Left ventricle myocardium superior (tissue), 1 donor: Measurements from ENCODE around the gene TAS1R3. TPM values are rescaled to one million over a fixed set of nuclear protein-coding genes. Genes with fewer than 3 reads are reported as not detected.
"Not testable (repeated sequence)": the region's sequence is repeated elsewhere in the genome, so short reads cannot be mapped to it uniquely, and the experiment has no call there.

Source experiments
- ATAC-seq: fragments of 200-7000 bp; cut with Tn5 transposase; one replicate; pipeline ENCODE4 v1.9.1; 2020; ENCODE audit warnings: mild to moderate bottlenecking, moderate library complexity
- DNase-seq: peaks from one replicate; pipeline ENCODE4 v3.0.0-alpha.2; 2020
- intact Hi-C: fragments of 100-400 bp; cut with micrococcal nuclease; formaldehyde crosslinking; loops from one replicate; pipeline ENCODE4 v1.11.0; 2022
- total RNA-seq: library from RNA; stranded (reverse); fragmentation: NEBNext Ultra II Directional; extraction: Animal tissue kit (Norgen Biotek cat#: 25700); gene quantifications from one replicate; pipeline ENCODE4 v1.2.1, GENCODE V29; 2021
- donor health status: DM: no; HTN: yes; CAD: no; lungs with severe emphysema.

Gene TAS1R3
- total RNA-seq, 1 donor from 2014 or later, result 0.57 TPM

DNA sequence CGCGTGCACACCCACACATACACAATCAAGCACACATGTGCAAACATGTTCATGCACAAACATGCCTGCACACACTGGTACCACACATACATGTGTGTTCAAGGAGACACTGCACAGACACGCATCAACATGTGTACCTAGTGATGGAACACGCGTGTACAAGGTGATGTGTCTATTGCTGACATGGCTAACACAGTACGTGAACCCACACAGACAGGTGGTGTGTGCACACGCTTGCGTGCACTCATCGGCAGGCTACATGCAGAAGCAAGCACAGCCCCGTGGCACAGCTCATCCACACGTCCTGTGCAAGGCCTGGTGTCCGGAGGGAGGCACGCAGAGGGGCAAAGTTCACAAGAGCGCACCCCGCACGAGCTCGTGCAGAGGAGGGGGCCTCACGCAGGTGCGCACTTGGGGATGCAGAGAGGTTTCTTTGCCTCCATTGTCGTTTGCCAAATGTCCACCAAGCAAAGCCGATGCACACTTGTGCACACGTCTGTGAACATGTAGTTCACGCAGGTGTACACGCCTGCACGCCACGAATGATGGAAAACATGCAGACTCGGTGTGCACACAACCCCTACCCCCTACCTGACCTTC is 24.3 kb upstream of the TAS1R3 start:
- DNase-seq, result no peak
- no peak for ATAC-seq
- intact Hi-C loops, result no loop called here

DNA sequence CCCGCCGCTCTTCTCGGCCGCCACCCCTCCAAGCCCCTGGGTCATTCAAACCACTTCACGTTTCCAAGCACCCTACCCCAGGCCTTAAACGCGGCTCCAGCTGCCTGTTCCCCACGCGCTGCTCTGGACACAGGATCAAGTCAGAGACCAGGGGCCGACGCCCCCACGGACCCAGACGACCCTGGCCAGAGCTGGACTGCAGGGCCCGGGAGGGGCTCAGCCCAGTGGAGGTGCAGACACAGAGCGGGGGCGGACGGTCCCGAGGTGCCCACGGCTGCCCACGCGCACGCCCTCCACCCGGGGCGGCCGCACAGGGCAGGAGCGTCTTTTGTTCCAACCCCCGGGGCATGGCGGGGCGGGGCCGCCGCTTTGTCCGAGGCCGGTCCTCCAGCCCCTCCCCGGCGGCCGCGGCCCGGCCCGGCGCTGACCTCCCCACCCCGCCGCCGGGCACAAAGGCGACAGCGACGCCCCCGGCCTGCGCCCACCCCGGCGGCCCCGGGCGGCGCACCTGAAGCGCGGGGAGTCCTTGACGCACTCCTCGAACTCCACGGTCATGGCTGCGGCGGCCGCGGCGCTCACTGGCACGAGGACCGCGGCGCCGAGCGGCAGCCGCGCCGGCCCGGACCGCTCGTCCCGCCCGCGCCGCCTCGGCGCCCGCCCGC is 23.7 kb upstream of the TAS1R3 start:
- intact Hi-C loops, result no loop called here
- DNase-seq, result peak; percentile 80
- peak; percentile 1 for ATAC-seq

DNA sequence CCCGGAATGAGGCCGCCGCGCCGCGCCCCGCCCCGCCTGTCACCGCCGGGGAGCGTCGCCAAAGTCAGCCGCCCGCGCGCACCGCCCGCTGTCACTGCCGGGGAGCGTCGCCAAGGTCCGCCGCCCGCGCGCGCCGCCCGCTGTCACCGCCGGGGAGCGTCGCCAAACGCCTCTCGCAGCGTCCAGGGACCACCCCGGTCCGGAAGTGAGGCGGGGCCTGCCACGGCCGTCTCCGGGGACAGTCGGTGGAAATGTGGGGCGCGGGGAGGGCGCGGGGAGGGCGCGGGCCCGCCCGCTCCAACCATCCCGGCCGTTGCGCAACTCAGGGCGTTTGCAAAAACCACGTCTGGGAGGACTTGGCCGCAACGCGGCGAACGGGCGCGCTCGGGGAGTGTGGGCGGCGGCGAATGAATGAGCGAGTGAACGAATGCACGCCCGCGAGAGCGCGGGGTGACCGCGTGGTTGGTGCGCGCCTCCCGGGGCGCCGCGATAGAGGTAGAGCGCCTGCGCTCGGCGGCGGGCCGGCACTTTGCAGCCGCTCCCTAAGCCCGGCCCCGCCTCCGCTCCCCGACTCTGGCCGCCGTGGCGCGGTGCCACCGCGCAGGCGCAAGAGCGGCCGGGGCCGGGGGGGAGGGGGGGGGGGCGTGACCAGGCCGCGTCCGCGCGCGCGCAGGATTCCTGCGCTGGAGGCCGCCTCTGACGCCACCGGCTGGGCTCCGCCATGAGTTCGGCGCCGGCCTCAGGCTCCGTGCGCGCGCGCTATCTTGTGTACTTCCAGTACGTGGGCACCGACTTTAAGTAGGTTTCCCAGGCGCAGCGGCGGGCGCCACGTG is 22.9 kb upstream of the TAS1R3 start, which contains the start of the genes ACAP3 and PUSL1:
Gene ACAP3 (minus strand): TSS at position 8 of the 833 bp plus-strand sequence. CDS start 115 bp downstream, outside the sequence.
Gene PUSL1 (plus strand): TSS at position 675 of the 833 bp plus-strand sequence. CDS start 47 bp downstream, at position 722.
- peak; percentile 75 for ATAC-seq
- intact Hi-C loops, result no loop called here
- DNase-seq, result peak; percentile 94

DNA sequence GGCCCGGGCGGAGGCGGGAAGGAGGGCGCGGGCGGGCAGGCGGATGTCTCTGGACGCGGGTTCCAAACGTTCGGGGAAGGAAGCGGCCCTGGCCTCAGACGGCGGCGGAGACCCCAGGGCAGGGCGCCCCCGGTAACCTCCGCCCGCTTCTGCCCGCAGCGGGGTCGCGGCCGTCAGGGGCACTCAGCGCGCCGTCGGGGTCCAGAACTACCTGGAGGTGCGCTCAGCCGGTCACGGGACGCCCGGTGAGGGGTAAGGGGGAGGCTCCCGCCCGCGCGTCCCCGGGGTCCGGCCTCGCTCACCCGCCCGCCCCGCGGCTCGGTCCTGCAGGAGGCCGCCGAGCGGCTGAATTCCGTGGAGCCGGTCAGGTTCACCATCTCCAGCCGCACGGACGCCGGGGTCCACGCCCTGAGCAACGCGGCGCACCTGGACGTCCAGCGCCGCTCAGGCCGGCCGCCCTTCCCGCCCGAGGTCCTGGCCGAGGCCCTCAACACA is 22.3 kb upstream of the TAS1R3 start:
- peak; percentile 68 for DNase-seq
- intact Hi-C loops, result no loop called here
- ATAC-seq, result peak; percentile 0

DNA sequence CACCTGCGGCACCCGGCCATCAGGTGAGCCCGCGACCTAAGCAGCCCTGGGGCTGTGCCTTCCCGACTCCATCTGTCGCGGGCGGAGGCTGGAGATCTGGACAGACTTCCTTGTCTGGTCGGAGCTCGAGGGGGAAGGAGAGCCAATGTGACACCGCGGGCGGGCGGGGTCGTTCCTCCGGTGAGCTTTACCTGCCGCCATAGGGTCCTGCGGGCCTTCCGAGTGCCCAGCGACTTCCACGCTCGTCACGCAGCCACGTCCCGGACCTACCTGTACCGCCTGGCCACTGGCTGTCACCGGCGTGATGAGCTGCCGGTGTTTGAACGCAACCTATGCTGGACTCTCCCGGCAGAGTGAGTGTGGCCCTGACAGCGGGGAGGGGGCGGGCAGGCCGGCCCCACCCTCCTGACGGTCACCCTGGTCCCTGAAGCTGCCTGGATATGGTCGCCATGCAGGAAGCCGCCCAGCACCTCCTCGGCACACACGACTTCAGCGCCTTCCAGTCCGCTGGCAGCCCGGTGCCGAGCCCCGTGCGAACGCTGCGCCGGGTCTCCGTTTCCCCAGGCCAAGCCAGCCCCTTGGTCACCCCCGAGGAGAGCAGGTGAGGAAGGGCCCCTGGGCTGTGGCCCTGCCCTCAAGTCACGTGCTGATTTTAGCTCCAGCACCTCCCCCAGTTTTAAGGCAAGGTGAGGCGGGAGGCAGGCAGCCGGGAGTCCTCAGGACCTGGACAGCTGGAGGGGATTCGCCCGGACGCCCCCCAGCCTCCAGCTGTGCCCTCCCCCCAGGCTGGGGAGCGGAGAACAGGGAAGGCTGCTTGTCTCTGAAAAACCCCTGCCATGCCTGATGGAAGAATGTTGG is 21.6 kb upstream of the TAS1R3 start:
- intact Hi-C loops, result no loop called here
- DNase-seq, result no peak
- no peak for ATAC-seq

DNA sequence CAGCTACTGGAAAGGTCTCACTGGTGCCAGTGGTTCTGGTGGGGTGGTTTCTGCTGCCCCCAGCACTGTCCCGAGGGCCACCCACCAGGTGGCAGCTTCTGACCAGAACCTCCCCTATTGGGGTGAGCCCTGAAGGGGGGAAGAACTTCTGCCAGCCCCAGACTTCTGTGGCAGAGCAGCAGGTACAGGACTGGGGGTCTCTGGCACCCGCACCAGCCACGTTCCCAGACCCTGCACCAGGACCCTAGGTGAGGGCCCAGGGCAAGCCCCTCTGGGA is 21.0 kb upstream of the TAS1R3 start:
- no peak for DNase-seq
- no peak for ATAC-seq
- intact Hi-C loops, result no loop called here

DNA sequence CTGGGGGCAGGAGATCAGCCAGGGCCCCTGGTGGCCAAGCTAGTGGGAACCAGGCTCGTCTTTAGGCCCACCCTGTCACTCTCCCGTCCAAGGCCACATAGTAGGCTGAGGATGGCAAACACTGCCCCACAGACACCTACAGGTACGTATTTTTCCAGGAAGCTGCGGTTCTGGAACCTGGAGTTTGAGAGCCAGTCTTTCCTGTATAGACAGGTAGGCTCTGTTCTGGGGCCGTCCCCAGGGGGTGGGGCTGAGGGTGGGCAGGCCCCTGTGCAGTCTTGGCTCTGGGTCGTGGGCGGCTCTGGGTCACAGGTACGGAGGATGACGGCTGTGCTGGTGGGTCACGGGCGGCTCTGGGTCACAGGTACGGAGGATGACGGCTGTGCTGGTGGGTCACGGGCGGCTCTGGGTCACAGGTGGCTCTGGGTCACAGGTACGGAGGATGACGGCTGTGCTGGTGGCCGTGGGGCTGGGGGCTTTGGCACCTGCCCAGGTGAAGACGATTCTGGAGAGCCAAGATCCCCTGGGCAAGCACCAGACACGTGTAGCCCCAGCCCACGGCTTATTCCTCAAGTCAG is 20.5 kb upstream of the TAS1R3 start:
- ATAC-seq, result no peak
- intact Hi-C loops, result no loop called here
- no peak for DNase-seq

DNA sequence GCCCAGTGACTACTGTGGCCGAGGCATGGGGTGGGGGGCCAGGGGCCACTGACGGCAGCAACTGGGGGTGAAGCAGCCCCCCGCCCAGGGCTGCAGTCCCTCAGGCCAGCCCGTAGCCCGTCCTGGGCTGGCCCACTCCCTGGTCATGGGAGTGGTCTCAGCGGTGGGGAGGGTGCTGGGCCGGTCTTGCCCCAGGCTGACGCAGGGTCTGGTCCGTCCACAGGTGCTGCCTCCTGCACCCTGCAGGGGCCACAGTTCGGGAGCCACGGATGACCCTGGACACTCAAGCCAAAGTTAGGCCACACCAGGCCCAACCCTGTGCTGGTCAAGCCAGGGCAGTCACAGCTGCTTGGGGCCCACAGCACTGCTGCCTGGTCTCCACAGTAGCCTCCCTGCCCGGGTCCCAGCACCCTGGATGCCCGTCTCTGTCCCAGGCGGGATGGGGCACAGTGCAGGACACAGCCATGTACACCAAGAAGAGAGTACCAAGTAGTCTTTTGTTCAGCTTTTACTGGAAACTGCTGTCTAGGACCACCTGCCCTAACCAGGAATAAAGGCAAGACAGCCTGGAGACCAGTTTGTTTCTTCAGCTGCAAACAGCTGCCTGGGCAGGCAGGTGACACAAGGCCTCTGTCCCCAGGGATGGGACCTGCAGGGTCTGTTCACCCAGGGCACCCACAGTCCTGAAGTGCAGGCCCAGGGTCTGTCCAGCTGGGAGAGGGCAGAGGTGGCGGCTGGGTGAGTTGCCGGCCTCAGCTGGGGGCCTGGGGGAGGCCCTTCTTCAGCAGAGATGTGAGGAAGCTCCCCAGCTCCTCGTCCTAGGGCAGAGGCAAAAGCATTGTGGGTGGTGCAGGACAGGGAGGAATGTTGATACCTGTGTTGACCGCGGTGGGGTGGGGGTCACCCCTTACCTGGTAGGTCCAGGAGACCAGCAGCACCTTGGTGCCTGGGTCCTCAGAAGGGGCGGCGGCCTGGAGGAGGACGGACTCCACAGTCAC is 19.7 kb upstream of the TAS1R3 start:
- no peak for DNase-seq
- no peak for ATAC-seq
- intact Hi-C loops, result no loop called here

DNA sequence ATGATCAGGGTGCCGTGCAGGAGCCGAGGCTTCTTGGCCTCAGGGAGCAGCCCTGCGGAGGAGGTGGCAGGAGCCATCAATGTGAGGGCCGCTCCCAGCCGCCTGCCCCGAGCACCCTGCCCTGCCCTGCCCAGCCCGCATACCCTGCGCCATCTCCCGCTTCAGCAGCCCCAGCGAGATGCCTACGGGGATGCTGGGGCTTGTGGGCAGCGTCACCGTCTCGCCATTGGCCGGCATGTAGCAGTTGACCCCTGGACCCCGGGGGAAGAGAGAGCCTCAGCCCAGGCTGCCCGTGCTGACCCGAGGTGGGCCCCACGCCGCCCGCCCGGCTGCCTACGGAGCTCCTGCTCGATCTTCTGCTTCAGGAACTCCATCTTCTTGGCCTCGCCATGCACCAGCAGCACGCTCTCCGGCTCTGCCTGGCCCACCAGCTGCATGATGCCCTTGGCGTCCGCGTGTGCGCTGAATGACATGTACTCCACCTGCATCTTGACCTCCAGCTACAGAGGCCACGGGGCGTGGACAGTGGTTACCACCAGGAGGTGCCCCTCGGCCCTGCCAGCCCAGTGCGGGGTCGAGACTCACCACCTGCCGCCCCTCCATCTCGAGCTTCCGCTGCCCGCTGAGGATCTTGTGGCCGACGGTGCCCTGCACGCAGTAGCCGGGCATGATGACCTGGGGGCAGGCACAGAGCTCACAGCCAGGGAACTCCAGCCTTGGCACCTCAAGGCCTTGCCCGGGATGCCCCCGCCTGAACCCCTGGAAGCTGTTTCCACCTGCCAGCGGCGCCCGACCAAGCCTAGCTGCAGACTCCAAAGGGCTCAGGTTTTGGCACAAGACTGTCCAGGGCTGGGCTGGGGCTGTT is 18.4 kb upstream of the TAS1R3 start:
- intact Hi-C loops, result no loop called here
- DNase-seq, result no peak
- no peak for ATAC-seq

DNA sequence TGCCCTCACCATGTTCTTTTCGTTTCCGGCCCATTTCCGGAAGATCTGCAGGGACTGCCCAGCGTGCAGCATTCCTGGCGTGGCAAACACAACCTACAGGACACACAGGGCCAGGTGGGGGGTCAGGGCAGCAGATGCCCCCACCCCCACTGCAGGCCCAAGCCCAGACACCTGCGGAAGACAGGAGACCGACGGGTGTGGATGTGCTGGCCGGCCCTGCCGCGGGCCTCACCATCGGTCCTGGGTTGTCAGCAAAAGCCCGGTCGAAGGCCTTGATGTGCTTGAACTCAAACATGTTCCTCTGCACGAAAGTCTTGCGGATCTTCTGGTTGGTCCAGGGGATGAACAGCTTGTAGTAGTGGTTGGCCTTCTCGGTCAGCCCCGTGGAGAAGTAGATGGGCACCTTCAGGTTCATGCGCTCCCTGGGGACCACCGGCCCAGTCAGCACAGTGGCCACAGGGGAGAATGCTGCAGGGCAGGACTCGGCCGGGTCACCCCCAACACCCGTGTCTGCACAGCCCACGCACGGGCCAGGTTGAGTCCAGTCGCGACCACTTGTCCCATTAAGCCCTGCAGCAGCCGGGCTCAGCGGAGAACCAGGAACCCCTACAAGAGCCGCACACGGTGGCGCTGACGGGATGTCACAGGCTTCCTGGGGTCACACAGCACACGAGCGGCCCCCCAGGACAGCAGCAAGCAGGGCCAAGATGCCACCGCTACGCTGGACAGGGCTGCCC is 17.4 kb upstream of the TAS1R3 start:
- no peak for ATAC-seq

DNA sequence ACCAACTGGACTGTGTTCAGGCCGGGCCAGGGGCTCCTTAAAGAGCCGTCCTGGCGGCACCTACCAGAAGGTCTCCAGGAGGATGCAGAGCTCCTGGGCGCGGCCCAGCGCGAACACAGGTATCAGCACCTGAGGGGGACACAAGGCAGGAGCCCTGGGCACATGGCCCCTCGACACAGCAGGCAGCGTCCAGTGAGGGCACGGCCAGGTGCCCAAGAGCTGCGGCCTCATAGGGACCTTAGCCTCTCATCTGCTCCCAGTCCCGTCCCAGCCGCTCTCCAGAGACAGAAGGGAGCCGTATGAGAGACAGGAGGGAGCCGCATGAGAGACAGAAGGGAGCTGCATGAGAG is 16.9 kb upstream of the TAS1R3 start:
- ATAC-seq (no peak), DNase-seq (no peak)
- intact Hi-C loops, result no loop called here

More for the DNA sequence above, 17.4 kb upstream of the TAS1R3 start:
- no peak for DNase-seq
- intact Hi-C loops, result no loop called here

DNA sequence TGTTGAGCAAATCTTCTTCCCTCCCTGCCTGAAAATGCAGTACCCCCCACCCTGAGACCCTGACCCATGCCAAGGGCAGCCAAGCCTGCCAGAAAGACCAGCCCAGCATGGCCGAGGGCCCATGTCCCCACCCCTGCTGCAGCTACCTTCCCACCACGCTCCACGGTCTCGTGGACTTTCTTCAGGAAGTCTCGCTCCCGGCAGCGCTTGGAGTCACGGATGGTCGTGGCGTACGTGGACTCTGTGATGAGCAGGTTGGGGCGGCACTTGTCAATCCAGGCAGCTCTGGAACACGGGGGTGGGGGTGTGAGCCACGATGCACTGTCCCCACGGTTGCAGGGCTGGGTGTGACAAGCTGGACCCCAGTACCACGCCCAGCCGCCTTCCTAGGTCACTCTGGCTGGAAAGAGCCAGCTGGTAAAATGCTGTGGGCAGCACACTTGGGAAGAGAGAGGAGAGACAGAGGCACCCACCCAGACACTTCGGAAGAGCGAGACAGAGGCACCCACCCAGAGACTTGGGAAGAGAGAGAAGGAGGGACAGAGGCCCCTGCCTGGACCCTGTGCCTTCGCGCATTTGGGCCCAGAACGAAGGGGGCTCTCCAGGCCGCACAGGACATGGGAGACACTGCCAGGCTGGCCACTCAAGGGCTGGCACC is 16.3 kb upstream of the TAS1R3 start:
- intact Hi-C loops, result no loop called here
- DNase-seq (no peak), ATAC-seq (no peak)

DNA sequence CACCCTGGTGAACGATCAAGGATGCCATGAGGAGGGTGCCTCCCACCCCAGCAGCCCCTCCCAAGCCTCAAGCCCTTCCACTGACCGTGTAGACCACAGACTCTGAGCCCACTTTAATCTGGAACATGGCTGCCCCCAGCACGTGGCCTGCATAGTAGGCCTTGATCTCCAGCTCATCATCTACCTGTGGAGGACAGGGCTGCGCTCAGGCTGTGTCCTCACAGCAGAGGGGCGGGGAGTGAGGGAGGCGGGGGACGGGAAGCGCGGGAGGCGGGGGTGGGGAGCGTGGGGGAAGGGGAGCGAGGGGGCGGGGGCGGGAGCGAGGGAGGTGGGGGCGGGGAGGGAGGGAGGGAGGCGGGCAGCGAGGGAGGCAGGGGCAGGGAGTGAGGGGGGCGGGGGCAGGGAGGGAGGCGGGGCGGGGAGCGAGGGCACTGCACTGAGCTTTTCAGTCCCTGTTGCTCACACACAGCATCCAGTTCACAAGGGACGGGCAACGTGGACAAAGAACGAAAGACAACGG is 15.6 kb upstream of the TAS1R3 start:
- intact Hi-C loops, result no loop called here
- no peak for DNase-seq
- no peak for ATAC-seq

DNA sequence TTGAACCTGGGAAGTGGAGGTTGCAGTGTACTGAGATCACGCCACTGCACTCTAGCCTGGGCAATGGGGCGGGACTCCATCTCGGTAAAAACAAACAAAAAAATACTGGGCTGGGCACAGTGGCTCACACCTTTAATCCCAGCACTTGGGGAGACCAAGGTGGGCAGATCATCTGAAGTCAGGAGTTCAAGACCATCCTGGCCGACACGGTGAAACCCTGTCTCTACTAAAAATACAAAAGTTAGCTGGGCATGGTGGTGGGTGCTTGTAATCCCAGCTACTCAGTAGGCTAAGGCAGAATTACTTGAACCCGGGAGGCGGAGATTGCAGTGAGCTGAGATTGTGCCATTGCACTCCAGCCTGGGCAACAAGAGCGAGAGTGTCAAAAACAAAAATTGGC is 14.9 kb upstream of the TAS1R3 start:
- DNase-seq, ATAC-seq, intact Hi-C loops: not testable (repeated sequence)

DNA sequence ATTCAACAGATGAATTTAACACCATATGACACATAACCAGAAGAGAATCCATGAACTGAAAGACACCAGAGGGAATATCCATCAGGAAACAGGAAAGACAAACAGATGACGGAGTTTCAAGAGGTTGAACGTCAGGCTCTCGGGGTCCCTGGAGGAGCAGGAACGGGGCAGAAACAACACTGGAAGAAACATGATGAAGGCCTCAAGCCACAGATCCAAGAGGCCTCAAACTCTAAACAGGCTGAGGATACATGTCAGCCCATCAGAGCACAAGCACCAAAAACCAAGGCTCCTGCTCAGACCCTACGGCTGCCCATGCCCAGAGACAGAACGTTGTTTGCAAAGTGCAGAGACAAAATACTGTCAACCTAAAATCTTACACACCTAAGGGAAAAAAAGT is 13.7 kb upstream of the TAS1R3 start:
- DNase-seq, result no peak
- intact Hi-C loops, result no loop called here
- no peak for ATAC-seq
